Chondrocyte (in vitro differentiated cells): ENCODE data around the gene CPNE7. TPM values are rescaled to one million over a fixed set of nuclear protein-coding genes. Genes with fewer than 3 reads are reported as not detected.

Experiments used
- DNase-seq: peaks from one replicate; pipeline ENCODE4 v3.0.0; 2021; ENCODE audit warnings: mixed read lengths, low spot score
- H3K27ac Mint-ChIP-seq: one replicate; pipeline ENCODE4 v1.8.0; 2021; ENCODE audit warnings: mild to moderate bottlenecking, moderate library complexity, mixed read lengths; ENCODE audit not compliant: unreplicated experiment
- H3K27me3 Mint-ChIP-seq: 2 replicates; pipeline ENCODE4 v1.8.0; 2021; ENCODE audit warnings: low read depth, mixed read lengths
- H3K36me3 Mint-ChIP-seq: 2 replicates; pipeline ENCODE4 v1.8.0; 2021; ENCODE audit warnings: low read depth, mixed read lengths
- H3K4me1 Mint-ChIP-seq: 2 replicates; pipeline ENCODE4 v1.8.0; 2021; ENCODE audit warnings: low read depth, mild to moderate bottlenecking, mixed read lengths
- H3K4me3 Mint-ChIP-seq: one replicate; pipeline ENCODE4 v1.8.0; 2021; ENCODE audit warnings: mild to moderate bottlenecking, moderate library complexity, mixed read lengths; ENCODE audit not compliant: unreplicated experiment
- H3K9me3 Mint-ChIP-seq: 2 replicates; pipeline ENCODE4 v1.8.0; 2021; ENCODE audit warnings: low read depth, mixed read lengths
- total RNA-seq: library from RNA; stranded (reverse); gene quantifications from 3 replicates; pipeline ENCODE4 v1.2.1, GENCODE V29; 2021
- TF ChIP-seq, protein P1 (sequence below): fragments of 200-600 bp; sonication (generic); IDR thresholded peaks from 2 replicates; pipeline ENCODE4 v1.5.0; 2021; ENCODE audit warnings: antibody characterized with exemption, mild to moderate bottlenecking, moderate library complexity

The CPNE7 gene
- total RNA-seq, 1 donor from 2014 or later: 15.5 TPM

DNA sequence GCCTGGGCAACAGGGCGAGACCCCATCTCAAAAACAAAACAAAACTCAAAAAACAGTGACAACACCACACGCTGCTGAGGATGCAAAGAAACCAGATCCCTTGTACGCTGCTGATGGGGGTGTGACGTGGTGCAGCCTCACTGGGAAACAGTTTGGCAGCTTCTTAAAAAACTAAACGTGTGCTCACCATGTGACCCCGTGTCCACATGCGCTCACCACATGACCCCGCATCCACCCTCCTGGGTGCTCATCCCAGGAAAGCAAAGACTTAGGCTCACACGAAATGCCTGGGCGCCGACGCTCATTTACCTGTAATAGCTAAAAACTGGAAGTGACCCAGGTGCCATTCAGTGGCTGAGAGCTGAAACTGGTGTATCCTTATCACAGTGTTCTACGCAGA lies 35.0 kb upstream of the CPNE7 start:
- Mint-ChIP-seq H3K27me3 (no peaks in the 10 kb centered on the region), H3K4me3 (no peak overlapping the region), H3K27ac (no peak overlapping the region), H3K36me3 (peaks cover 16% of the 10 kb centered on the region), H3K4me1 (no peaks in the 10 kb centered on the region), H3K9me3 (no peaks in the 10 kb centered on the region)
- DNase-seq: no peak
- TF ChIP-seq, protein P1, sequence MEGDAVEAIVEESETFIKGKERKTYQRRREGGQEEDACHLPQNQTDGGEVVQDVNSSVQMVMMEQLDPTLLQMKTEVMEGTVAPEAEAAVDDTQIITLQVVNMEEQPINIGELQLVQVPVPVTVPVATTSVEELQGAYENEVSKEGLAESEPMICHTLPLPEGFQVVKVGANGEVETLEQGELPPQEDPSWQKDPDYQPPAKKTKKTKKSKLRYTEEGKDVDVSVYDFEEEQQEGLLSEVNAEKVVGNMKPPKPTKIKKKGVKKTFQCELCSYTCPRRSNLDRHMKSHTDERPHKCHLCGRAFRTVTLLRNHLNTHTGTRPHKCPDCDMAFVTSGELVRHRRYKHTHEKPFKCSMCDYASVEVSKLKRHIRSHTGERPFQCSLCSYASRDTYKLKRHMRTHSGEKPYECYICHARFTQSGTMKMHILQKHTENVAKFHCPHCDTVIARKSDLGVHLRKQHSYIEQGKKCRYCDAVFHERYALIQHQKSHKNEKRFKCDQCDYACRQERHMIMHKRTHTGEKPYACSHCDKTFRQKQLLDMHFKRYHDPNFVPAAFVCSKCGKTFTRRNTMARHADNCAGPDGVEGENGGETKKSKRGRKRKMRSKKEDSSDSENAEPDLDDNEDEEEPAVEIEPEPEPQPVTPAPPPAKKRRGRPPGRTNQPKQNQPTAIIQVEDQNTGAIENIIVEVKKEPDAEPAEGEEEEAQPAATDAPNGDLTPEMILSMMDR: no peak

DNA sequence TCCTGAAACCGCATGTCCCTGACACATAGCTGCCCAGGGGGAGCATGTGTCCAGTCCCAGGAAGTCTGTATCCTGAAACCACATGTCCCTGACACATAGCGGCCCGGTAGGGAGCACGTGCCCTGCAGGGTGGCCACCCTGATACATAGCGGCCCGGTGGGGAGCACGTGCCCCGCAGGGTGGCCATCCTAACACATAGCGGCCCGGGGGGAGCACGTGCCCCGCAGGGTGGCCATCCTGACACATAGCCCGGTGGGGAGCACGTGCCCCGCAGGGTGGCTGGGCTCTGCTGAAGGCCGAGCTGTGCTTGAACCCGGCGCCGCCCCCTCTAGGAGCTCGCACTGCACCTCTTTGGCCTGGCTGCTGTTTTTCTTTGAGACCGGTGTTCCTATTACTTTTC lies 33.8 kb upstream of the CPNE7 start:
- no peaks in the 10 kb centered on the region for H3K9me3 Mint-ChIP-seq
- H3K27ac Mint-ChIP-seq: no peak overlapping the region
- peaks cover 15% of the 10 kb centered on the region for H3K36me3 Mint-ChIP-seq

DNA sequence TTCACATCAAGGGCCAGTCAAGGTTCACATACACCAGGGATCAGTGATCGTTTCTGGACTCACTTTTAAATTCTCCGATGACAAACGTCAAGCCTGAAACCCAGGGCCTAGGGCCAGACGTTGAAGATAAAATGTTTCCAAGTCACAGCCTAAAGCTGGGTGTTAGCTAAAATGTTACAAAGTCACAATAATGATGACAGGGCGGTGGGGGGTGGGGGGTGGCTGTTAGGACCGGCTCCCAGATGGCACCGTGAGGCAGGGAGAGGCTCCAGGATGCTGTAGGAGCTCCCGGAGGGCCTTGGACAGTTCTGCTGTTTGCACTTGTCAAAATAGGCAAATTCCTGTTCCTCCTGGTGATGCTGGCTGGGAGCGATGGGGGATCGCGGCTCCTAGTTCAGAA lies 31.4 kb upstream of the CPNE7 start:
- TF ChIP-seq, protein P1: no peak
- Mint-ChIP-seq H3K27ac (no peak overlapping the region), H3K27me3 (no peaks in the 10 kb centered on the region), H3K4me1 (no peaks in the 10 kb centered on the region), H3K9me3 (no peaks in the 10 kb centered on the region), H3K4me3 (no peak overlapping the region), H3K36me3 (peaks cover 19% of the 10 kb centered on the region)
- no peak for DNase-seq

More for the DNA sequence above, 33.8 kb upstream of the CPNE7 start:
- TF ChIP-seq, protein P1: no peak
- DNase-seq: no peak
- Mint-ChIP-seq H3K27me3 (no peaks in the 10 kb centered on the region), H3K4me1 (no peaks in the 10 kb centered on the region), H3K4me3 (no peak overlapping the region)

DNA sequence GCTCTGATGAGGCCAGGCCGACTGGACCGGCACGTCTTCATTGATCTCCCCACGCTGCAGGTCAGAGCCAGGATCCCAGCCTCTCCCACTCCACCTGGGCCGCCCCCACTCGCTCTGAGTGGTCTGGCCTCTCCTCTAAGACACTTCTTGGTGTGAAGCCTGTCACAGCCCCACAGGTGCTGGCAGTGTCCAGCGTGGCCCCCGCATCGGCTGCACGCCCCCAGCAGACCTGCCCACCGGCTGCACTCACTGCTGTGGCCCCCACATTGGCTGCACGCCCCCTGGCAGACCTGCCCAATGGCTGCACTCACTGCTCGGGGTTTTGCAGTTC lies 30.9 kb upstream of the CPNE7 start:
- TF ChIP-seq, protein P1: no peak
- Mint-ChIP-seq H3K9me3 (no peaks in the 10 kb centered on the region), H3K4me1 (no peaks in the 10 kb centered on the region), H3K36me3 (peaks cover 21% of the 10 kb centered on the region), H3K27me3 (no peaks in the 10 kb centered on the region), H3K4me3 (no peak overlapping the region), H3K27ac (no peak overlapping the region)
- no peak for DNase-seq

DNA sequence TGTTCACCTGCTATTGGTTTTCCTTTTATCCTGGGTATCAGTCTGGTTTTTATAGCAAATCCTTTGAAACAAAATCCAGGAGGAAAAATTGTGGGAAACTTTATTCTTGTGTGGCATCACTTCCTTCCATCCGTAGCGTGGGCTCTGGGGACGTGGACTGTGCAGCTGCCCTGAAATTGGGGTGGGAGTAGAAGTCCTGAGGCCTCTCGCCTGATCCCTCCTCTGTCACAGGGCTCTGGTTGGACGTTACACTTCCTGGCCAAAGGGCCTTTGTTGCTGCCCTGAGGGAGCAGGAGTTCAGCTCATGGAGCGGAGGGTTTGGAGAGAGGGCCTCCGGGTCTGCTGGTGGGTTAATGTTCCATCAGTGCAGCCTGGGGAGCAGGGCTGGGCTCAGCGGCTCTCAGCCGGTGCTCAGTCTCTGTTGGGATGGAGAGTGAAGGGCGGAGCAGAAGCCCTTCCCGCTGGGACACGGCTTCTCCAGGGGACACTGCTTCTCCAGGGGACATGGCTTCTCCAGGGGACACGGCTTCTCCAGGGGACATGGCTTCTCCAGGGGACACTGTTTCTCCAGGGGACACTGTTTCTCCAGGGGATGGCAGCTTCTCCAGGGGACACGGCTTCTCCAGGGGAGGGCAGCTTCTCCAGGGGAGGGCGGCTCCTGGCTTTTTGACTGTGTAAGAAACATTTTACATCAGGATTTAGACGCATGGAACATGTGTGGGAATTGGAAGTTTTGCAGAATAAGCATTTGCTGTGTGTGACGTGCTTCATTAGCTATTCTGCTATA lies 30.3 kb upstream of the CPNE7 start:
- Mint-ChIP-seq H3K36me3 (peaks cover 21% of the 10 kb centered on the region), H3K27ac (no peak overlapping the region), H3K4me3 (no peak overlapping the region), H3K27me3 (no peaks in the 10 kb centered on the region), H3K4me1 (no peaks in the 10 kb centered on the region), H3K9me3 (no peaks in the 10 kb centered on the region)
- TF ChIP-seq, protein P1: no peak
- DNase-seq: no peak
